GM21529 (cell line): ENCODE measurements around the gene HIGD1C.
"Not testable (repeated sequence)": the region's sequence is repeated elsewhere in the genome, so short reads cannot be mapped to it uniquely, and the experiment has no call there.

Experiments
- ATAC-seq: cut with Tn5 transposase; IDR thresholded peaks from one replicate; pipeline ENCODE4 v1.9.1; 2021; ENCODE audit not compliant: unreplicated experiment

Gene HIGD1C

DNA sequence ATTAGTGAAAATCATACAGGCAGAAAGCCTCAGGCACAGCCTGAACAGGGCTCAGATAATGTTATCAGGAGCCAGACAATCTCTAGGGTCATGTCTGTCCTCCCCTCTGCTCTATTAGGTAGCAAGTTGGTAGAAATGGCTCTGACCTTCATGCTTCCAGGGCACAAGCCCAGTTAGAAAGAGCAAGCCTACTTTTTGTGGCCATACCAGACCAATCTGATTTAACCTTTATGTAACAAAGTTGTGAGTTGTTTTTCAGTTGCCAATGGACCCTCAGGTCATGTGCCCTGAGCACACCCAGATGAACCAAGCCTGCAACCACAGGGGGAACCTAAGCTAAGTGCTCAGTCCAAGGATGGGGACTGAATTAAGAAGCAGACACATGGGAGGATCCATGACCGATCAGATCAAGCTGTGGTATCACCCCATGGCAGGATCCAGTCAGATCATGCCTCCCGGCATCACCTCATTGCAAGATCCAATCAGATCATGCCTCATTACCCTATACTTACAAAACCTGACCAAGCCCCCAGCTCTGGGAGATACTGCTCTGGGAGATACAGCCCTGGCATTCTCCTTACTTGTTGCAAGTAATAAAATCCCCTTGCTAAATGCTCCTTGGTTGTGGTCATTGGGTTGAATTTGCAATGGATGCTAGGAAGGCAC is 18.8 kb upstream of the HIGD1C start:
- no peak for ATAC-seq

DNA sequence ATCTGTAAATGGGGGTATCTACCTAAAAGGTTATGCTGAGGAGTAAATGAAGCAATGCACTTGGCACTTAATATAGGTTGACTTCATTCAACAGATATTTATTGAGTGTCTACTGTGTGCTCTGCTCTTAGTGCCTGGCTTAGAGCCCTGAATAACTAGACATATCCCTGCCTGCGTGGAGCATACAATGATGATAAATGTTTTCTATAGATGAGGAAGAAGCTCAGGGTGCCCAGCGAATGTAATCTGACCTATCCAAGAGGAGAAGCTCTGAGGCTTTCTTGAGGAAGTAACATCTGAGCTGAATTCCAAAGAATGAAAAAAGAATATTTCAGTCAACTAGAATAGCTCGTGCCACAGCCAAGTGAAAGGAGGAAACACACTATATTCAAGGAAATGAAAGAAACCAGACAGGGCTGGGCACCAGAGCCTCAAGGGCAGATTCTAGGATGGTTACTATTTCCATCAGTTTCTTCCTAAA is 17.9 kb upstream of the HIGD1C start:
- ATAC-seq = no peak

DNA sequence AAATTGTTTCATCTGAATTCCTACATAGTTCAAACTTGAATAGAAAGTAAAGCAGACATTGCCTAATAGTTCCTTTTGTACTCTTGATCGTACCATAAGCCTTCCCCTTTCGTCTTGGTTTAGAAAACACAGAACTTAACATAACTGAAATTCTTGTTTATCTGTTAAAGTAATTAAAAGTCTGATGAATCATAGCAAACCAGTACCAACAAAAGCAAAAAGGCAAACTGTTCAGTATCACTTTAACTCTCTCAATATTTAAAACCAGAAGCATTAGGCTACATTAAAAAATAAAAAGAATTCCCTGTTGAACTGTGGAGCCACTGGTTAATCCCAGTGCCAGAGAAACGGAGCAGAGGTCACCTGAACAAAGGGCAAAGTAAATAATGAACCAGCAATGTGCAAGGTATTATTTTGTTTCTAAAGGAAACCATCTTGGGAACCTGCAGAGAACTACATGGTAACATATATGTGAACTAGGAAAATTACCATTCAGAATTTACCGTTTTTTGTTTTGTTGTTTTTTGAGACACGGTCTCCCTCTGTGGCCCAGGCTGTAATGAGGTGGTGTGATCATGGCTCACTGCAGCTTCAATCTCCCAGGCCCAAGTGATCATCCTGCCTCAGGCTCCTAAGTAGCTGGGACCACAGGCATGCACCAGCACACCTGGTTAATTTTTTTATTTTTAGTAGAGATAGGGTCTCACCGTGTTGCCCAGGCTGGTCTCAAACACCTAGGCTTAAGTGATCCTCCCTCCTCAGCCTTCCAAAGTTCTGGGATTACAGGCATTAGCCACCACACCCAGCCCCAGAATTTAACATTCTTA is 17.1 kb upstream of the HIGD1C start:
- no peak for ATAC-seq

DNA sequence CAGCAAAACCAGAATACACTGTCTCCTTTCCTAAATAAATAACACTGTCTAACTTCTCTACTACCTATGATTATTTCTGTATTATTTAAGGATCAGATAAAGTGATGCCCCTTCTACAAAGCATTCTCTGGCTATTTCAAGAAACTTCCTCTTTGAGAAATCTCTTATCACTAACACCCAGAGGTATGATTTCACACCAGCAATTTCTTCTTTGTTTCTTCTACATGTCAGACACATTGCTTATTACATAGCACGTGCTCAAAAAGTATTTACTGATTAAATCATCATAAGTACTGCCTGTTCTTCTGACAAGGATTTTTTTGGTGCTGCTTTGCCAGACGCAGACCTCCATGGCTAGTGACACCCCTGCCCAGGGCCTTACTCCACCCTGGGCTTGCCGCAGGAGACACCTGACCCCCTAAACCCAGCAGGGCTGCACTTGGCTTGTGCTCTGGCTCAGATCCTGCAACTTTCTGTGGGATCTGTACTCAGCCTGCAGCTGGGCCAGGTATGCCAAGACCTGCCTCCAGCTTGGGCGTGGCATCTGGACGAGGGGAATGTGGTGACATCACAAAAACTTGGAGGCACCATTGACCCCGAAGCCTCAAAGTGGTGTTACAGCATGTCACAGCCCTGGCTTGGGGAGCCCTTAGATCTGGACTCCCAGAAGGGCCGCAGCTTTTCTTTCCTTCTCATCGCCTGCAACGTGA is 15.4 kb upstream of the HIGD1C start:
- no peak for ATAC-seq

DNA sequence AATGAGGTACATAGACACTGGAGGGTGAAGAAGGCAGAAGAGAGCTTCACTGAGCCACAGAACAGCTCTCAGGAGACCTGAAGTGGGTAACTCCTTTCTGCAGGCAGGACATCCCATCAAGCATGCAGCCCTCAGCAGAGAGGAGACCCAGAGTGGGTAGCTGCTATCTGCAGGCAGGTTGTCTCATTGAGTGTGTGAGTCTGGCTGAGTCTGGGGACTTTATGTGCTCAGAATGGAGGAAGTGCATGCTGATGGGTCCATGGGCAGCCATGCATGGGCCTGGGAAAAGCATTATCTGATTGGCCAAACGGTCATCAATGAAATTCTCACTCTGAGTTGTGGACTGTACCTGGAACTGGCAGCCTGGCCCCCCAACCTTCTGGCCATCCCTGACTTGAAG is 14.7 kb upstream of the HIGD1C start:
- ATAC-seq = no peak

DNA sequence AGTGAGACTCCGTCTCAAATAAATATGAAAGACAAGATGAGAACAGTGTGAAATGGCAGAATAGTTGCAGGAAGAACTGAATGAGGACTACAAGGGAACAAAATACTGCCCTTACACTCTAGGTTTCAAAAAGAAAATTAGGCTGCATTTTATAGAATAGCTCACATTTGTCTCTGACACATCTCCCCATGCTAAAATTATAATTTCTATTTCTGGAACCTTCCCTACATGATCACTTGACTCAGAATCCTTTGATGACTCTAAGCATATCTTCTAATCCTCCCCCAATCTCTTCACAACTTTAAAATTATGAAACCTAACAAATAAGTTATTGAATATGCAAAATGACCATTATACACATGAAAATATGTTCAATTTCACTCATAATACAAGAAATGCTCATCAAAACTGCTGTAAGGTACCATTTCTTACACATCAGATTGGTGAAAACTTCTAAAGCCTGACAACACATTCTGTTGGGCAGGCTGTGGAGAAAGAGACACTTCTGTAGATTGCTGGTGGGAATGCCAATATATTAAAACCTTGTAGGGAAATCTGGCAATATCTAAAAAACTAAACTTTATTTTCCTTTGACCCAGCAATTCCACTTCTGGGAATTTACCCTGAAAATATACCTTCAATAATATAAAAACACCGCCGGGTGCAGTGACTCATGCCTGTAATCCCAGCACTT is 4.3 kb upstream of the HIGD1C start:
- ATAC-seq = no peak

DNA sequence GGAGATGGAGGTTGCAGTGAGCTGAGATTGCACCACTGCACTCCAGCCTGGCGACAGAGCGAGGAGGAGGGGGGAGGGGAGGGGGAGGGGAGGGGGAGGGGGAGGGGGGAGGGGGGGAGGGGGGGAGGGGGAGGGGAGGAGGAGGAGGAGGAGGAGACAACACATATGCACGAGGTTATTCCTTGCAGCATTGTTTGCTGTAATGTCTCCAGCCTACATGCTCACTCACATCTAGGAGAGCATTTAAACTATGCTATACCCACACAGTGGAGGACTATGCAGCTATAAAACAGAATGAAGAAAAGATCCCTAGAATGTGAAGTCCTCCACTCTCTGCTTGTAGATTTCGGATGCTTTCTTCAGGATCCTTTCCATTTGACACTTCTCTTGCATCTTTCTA is 3.5 kb upstream of the HIGD1C start:
- ATAC-seq = no peak

DNA sequence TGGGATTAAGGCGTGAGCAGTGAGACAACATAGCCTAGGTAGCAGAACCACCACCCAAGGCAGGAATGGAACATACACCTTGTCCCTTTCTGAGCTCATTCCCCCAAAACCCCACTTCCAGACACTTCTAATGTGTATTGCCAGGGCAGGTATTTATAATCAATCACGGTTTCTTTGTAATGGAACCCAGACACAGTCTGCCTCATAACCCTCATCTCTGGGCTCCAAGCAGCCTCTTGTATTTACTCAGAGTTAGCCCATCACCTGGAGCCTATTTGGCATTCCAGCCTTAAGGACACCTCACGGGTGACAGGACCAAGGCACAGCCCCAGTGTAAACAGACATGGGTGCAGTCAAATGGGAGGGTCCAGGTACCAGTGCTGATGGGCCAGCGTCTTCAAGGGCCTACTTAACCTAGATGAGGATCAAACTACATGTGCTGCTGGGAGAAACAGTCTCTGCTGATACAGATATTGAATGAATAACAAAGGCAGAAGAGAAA is 2.5 kb upstream of the HIGD1C start:
- no peak for ATAC-seq

DNA sequence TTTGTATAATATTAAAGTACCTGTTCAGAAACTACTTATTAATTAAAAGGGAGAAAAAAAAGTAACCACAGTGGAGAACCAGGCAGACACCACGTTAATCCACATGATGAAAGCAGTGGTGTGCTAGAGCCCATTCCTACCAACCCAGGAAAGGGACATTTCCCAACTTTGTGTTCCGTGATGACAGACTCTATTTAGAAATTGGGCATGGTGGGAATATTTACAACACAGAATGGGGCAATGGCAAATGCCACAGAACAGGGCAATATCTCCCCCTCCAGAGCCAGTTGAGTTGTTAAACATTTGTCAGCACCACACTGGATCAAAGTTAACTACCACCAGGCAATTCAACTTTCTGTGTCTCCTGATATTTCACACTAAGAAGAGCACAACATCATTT is 1.2 kb upstream of the HIGD1C start:
- ATAC-seq = no peak

DNA sequence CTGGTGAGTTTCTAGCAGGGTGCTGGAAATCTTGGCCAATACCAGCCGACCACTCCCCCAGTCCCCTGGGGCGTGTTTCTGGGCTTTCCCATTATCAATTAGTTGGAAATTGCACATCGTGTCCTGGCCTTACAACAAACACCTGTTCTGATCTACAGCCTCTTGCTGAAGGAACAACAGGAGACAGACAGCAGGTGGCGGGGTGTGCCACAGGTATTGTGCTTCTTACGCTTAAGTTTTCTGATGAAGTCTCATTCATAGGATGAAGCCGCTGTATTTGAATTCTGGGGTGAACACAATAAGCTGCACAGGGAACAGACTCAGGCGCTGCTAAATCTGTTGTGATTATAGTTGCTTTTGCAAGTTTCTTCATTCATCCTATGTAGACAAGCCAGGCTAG is 703 bp downstream of the HIGD1C start:
- ATAC-seq = no peak

DNA sequence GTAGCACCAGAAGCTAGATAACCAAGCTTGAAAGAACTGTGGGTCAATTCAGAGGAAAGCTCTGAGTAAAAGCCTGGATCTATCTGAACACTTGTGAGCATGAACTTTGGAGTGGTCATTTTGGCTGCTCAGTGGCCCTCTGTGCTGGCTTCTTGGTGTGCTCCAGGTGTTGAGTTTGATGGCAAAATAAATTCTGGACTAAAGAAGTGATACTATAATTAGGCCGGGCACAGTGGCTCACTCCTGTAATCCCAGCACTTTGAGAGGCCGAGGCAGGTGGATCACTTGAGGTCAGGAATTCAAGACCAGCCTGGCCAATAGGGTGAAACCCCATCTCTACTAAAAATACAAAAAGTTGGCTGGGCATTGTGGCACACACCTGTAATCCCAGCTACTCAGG is 2.4 kb downstream of the HIGD1C start:
- ATAC-seq = not testable (repeated sequence)

DNA sequence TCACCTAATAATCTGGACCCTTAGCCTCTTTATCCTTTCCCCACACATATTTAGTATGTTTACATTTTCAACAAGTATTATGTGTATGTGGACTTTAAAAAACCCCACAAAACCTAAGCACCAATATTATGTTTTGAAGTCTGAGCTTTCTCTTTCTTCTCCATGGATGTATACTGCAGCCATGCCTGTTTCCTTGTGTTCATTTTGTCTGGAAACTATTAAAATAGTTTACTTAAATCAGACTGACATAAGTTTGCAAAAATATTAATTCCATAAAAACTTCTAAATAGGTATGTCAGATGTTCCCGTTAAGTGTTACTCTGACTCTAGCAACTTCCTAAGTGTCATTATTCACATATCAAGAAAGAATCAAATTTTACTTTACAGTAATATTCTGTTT is 2.9 kb downstream of the HIGD1C start:
- no peak for ATAC-seq

DNA sequence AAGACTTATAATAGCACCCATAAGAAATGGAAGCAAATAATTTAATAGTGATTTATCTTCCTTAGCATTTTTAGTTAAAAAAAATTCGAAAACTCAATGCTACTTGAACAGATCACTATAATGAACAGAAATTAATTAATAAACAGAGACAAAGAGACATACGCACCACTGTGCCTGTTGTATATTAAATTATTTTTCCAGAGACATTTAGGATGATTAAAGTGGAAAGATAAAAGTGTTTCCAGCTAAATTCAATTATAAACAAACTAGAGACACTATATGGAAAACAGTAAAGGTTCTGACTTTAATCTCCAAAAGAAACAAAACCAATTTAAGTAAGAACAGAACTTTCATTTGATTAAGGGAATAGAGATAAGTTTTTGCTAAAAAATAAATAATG is 3.4 kb downstream of the HIGD1C start:
- no peak for ATAC-seq

DNA sequence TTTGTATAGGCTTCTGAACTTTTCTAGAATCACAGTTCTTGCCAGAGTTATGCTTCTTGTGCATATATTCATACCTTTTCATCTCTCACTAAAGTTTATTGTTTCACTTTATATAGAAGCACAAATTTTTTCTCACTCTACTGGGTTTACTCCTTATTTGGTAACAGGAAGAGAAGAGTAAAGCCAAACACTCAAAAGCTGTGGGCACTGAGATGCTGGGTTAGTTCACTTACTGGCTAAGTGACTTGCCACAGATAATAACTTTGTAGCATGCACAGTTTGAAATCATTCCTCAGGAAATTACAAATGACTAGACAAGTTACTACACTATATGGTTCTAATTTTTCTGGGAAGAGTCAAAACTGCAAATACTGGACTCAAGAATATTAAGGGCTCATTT is 7.8 kb downstream of the HIGD1C start:
- ATAC-seq = no peak

DNA sequence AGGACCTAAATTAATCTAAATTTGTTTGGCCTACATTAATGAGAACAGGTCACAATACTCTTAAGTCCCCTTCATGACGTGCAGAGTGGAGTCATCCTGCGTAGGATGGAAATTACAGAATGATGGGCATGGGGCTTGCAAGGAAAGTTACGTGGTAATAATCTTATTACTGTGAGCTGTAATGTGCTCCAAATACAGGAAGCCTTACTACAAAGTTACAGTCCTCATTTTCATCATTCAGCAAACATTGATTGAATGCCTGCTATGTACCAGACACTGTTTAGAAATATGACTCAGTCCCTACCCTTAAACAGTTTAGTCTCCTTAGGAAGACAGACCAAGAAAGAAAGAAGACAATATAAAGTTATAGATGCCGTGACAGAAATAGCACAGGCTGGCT is 9.4 kb downstream of the HIGD1C start:
- ATAC-seq = no peak

DNA sequence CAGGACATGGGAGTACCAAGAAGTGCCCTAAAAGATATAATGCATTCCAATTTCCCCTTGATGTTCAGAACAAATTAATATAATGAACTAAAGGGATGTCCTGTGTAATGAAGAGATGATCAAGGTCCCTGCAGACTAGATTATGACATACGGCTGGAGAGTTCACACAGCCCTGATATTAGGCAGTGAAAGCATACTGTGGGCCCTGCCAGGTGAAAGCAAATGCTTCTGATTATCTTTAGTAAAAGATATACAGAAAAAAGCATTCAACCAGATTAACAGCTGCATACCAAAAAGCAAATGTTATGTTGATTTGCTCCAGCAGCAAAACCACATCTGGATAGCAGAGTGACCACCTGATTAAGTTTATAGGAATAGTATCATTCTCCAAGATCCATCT is 12.1 kb downstream of the HIGD1C start:
- no peak for ATAC-seq

DNA sequence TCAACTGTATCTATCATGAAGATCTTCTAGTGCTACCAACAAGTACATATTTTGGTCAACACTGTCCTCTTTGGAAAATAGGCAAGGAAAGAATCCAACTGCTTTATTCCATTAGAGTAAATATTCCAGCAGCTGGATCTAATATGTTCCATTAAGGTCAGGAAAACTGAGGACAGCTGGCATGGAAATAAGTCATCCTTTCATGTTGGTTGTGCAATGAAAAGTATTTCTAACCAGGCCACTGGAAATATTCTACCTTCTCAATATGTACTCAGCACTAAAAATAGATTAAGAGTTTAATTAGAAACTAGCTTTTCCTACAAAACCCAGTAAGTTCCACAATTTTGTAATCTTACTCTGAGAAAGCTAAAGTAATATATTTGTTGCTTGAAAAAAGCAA is 19.6 kb downstream of the HIGD1C start:
- ATAC-seq = no peak

DNA sequence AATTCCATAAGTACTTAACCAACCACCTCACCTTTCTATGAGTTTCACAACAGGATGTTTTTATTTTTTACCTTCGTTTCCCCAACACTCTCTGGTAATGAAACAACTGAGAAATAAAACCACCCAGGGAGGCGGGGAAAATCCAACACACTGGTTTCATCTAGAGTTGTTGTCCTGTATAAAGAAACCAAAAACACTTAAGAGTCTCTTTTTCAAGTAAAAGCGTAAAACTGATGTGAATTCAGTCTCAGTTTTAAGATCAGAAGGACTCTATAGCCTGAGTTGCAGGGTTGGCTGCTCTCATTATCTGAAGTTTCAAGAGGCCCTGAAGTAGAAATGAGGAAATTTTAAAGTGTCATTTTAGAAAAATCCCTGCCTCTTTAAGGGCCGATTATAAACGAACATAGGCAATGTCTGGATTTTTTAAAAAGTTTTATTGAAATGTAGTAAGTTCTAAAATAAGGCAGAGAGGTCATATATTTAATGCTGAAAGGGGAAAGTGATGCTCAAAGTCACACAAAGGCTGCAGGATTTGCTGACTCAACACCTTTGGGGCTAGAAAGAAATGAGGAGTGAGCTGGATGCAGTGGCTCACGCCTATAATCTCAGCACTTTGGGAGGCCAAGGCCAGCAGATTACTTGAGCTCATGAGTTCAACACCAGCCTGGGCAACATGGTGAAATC is 27.2 kb downstream of the HIGD1C start:
- ATAC-seq = peak; percentile 76

DNA sequence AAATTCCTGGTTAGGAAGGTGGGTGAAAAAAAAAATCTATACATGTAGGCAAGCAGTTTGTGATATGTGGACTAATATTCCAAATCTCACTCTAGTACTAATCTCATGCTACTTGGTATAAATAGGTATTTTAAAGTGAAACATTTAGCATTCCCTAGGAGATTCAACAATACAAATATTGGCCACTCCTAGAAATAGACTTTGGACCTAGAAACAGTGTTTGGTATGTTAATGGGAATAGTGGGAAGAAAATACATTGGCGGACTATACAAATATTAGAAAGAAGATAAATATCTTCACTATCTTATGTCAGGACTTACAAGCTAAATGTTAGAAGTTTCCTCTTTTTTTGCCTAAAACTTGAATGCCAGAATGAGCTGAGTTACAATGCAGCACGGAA is 28.2 kb downstream of the HIGD1C start:
- ATAC-seq = no peak
